ENCODE results near the gene SPDYE2.
"Not testable (repeated sequence)": the region's sequence is repeated elsewhere in the genome, so short reads cannot be mapped to it uniquely, and the experiment has no call there.

SPDYE2 gene

DNA sequence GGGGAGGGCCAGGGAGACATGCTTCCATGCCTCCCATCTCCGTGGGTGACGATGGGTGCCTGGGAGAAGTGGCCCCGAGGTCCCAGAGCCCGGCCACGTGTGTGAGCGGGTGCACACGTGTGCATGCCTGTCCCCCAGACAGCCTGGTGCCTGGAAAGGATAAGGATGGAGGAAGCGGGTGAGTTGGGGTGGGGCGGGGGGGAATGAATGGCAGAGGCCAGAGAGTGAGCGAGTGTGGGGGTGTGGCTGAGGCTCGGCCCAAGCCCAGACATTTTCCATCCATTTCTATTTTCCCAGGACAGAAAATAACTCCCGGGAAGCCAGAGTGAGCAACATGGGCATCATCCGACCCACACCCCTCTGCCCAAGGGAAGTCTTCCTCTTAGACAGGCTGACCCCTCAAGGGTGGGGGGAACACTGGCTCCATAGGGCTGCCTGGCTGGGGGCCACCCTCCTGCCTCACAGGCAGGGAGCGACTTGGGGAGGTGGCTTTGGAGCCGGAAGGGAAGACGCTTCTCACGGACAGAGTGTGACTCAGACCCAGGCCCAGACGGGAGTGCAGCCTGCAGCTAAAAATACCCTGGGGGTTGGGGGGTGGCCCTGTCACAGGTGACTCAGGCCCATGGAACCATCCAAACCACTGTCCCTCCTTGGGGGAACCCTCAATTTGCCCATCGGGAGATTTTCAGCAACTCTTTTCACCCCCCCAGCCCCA lies 53.6 kb downstream of the SPDYE2 start:
- DNase-seq (ENCODE audit: low read depth in 2 of 2): not testable (repeated sequence)

DNA sequence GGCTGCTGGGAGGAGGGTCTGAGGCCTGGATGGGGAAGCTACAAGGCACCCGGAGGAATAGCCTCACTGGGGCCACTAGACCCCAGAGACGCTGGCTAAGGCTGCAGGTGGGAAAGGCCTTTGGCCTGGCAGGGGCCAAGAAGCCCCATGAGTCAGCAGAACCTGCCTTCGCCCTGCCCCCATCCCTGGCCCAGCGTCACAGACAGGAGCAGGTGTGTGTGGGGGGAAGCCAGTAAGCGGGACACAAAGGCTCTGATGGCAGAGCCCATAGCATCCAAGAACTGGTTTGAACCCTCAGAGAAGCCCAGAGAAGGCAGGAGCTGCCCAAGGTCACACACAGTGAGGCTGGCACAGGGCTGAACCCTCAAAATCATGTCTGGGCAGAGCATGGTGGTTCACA lies 55.8 kb downstream of the SPDYE2 start:
- DNase-seq (ENCODE audit: low read depth in 2 of 2): not testable (repeated sequence)

DNA sequence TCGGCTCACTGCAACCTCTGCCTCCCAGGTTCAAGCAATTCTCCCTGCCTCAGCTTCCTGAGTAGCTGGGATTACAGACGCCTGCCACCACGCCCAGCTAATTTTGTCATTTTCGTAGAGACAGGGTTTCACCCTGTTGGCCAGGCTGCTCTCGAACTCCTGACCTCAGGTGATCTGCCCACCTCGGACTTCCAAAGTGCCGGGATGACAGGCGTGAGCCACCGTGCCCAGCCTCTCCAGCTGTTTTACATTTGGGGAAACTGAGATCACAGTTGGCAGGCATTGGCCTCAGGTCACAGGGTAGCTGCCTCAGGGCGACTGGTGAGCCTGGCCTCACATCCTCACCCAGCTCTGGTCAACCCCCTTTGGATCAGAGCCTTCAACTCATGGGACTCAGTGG lies 58.7 kb downstream of the SPDYE2 start:
- DNase-seq (ENCODE audit: low read depth in 2 of 2): not testable (repeated sequence)

DNA sequence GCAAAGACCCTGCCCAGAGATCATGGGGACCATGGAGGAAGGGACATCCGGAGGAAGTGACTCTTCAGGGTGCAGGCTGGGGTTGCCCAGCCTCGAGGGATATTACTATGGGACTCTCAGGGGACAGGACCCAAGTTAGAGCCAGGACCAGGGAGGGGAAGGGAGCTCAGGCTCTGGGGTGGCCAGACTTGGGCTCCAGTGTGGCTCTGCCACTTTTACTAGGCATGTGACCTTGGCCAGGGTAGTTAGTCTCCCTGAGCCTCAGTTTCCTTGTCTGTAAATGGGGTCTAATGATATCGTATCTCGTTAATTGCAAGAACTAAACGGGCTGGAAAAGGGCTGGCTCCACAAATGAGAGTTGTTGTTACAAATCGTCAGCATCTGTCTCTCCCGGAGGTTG lies 59.4 kb downstream of the SPDYE2 start:
- DNase-seq (ENCODE audit: low read depth in 2 of 2): not testable (repeated sequence)

DNA sequence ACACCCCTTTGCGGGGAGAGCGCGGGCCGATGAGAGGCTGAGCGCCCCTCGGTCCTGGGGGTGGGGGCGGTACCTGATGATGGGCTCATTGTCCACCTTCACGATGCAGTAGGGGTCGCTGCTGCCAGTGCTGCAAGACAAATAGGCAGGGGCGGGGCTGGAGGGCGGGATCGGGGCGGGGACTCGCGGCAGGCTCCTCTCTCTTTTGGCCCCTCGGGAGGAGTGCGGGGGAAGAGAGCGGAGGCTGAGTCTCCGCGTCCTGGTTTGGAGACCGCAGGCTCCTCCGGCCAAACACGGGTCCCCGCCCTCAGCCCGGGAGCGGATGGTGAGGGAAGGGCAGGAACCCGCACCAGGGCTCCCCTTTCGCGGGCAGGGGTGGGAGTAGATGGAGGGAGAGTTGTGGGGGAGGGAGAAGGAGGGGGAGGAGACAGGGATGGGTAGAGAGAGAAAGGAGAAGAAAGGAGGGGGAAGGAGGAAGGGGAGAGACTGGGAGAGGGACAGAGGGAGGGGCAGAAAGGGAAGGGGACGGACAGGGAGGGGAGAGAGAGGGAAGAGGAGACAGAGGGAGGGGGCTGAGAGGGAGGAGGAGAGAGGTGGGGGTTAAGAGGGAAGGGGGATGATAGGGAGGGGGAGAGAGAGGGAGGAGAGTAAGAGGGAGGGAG lies 60.1 kb downstream of the SPDYE2 start:
- DNase-seq (ENCODE audit: low read depth in 2 of 2): not testable (repeated sequence)

DNA sequence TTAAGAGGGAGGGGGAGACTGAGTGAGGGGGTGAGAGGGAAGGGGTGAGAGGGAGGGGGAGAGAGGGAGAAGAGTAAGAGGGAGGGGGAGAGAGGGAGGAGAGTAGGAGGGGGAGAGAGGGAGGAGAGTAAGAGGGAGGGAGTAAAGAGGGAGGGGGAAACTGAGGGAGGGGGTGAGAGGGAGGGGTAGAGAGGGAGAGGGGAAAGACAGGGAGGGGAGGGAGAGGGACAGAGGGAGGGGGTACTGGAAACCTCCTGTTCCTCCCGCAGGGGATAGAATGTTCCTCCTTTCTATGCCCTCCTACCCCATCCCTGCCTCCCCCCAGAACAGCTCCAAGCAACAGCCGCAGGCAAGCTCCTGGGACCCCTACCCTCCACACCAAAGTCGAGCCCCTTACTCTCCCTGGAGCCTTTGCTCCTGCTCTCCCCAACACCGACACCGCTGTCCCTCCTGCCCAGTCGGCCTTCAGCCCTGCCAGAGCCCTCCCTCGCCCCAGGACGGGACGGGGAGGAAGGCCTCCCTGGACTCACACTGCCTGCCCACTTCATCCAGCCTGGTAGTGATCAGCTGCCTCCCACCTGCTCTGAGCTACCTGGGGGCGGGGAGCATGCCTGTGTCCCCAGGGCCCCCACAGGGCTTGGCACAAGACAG lies 60.8 kb downstream of the SPDYE2 start:
- not testable (repeated sequence) for DNase-seq (ENCODE audit: low read depth in 2 of 2)
